GM12875 (cell line): ENCODE measurements around the gene PICALM.
"Not testable (repeated sequence)": the region's sequence is repeated elsewhere in the genome, so short reads cannot be mapped to it uniquely, and the experiment has no call there.

Experiments
- H3K4me3 ChIP-seq: one replicate; pipeline ENCODE4 v1.5.1; 2011; ENCODE audit warnings: low read depth, low read length, control low read depth
- TF ChIP-seq, protein P1 (sequence below): IDR thresholded peaks from 2 replicates; pipeline ENCODE4 v1.5.1; 2011; ENCODE audit warnings: low read depth, mild to moderate bottlenecking, control low read depth, inconsistent platforms, low read length, moderate library complexity, borderline replicate concordance; ENCODE audit not compliant: insufficient read depth

PICALM gene

DNA sequence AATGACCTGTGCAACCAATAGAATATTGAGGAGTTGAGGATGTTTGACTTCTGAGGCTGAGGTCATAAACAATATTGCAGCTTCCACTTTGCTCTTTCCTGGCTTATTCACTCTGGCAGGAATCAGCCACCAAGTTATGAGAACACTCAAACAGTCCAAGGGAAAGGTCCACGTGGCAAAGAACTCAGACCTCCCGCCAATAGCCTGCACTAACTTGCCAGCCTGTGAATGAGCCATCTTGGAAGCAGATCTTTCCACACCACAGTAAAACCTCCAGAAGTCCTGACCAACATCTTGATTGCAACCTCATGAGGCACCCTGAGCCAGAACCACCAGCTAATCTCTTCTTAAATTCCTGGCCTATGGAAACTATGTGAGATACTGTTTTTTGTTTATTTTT is 22.7 kb upstream of the PICALM start:
- TF ChIP-seq, protein P1, sequence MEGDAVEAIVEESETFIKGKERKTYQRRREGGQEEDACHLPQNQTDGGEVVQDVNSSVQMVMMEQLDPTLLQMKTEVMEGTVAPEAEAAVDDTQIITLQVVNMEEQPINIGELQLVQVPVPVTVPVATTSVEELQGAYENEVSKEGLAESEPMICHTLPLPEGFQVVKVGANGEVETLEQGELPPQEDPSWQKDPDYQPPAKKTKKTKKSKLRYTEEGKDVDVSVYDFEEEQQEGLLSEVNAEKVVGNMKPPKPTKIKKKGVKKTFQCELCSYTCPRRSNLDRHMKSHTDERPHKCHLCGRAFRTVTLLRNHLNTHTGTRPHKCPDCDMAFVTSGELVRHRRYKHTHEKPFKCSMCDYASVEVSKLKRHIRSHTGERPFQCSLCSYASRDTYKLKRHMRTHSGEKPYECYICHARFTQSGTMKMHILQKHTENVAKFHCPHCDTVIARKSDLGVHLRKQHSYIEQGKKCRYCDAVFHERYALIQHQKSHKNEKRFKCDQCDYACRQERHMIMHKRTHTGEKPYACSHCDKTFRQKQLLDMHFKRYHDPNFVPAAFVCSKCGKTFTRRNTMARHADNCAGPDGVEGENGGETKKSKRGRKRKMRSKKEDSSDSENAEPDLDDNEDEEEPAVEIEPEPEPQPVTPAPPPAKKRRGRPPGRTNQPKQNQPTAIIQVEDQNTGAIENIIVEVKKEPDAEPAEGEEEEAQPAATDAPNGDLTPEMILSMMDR: no peak

DNA sequence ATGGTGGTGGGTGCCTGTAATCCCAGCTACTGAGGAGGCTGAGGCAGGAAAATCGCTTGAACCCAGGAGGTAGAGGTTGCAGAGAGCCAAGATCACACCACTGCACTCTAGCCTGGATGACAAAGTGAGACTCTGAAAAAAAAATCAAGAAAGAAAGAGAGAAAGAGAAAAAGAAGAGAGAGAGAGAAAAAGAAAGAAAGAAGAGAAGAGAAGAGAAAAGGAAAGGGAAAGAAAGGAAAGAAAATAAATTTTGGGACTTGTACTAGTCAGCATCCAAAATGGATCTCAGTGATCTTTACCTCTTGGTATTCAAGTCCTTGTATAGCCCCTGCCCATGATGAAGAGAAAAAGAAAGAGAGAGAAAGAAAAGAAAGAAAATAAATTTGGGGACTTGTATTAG is 22.2 kb upstream of the PICALM start:
- H3K4me3 ChIP-seq: no peak overlapping the region
- TF ChIP-seq, protein P1: no peak

More for the DNA sequence above, 22.7 kb upstream of the PICALM start:
- no peak overlapping the region for H3K4me3 ChIP-seq

DNA sequence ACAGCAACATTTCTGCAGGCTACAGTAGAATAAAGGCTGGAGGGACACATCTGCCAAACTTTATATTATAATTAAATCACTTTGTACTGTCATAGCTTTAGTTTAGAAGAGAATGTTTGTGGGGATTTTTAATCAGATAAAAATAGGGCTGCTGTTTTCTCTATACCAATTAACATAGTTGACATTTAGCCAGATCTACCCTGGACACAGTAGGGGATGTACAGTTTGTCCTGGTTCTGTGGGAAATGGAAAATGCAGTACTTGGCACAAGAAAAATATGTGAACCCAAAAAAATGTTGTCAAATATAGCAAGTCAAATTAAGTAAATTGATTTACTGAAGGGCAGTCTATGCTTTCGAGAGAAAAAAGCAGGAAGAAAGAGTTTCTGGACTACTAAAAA is 20.8 kb upstream of the PICALM start:
- no peak overlapping the region for H3K4me3 ChIP-seq
- TF ChIP-seq, protein P1: no peak

DNA sequence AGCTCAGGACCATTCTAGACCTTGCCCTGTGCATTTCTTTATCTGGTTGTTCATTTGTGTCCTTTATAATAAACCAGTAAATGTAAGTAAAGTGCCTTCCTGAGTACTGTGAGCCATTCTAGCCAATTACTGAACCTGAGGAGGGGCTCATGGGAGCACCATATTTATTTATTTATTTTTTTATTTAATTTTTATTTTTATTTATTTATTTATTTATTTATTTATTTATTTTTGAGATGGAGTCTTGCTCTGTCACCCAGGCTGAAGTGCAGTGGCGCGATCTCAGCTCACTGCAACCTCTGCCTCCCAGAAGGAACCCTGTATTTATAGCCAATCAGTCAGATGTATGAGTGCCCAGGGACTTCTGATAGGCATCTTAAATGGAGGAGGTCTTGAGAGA is 18.8 kb upstream of the PICALM start:
- H3K4me3 ChIP-seq: not testable (repeated sequence)

DNA sequence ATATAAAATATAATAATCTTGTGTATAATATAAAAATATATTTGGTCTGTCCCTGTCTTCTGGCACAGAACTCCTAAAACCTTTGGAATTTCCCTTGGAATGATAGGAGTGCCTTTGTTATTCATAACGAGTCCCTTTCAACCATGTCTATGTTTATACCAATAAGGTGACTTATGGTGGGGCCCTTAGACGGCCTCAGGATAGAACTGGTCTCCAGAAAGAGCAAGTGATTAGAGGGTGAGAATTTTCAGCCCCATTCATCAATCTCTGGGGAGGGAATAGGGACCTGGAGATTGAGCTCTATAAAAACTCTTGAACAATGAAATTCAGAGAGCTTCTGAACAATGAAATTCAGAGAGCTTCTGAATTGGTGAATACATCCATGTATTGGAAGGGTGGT is 18.4 kb upstream of the PICALM start:
- no peak overlapping the region for H3K4me3 ChIP-seq
- TF ChIP-seq, protein P1: no peak

DNA sequence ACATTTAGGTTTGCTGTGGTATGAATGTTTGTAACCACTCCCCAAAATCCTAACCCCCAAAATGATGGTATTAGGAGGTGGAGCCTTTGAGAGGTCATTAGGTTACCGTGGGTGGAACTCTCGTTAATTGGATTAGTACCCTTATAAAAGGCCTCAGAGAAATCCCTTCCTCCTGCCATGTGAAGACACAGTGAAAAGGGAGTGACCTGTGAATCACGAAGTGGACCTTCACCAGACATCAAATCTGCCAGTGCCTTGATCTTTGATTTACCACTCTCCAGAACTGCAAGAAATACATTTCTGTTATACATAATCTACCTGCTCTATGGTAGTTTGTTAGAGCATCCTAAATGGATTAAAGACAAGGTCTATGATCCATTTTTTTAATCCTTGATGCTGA is 12.6 kb upstream of the PICALM start:
- no peak overlapping the region for H3K4me3 ChIP-seq
- TF ChIP-seq, protein P1: no peak

DNA sequence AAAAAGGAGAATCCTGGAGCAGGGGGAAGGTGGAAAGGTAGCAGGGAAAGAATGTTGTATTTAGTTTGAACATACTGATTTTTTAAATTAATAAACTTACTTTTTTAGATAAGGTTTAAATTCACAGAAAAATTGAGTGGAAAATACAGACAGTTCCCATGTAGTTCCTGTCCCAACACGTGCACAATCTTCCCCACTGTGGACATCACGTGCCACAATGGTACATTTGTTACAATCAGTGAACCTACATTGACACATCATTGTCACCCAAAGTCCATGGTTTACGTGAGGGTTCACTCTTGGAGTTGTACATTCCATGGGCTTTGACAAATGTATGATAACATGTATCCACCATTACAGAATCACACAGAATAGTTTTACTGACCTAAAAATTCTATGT is 10.5 kb upstream of the PICALM start:
- TF ChIP-seq, protein P1: no peak

DNA sequence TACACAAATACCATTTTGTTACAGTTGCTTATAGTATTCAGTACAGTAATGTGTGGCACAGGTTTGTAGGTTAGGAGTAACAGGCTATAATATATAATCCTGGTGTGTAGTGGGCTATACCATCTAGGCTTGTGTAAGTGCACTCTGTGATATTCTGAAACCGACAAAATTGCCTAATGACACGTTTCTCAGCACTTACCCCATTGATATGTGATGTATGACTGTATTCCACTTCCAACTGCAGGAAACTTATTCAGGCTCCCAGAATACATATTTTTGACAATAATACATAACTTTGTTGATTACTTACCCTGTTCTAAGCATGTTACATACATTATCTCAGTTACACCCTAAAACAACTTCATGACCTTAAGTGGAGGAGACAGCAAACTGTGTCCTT is 5.1 kb upstream of the PICALM start:
- H3K4me3 ChIP-seq: no peak overlapping the region
- TF ChIP-seq, protein P1: no peak

More for the DNA sequence above, 10.5 kb upstream of the PICALM start:
- no peak overlapping the region for H3K4me3 ChIP-seq
